Endothelial cell of umbilical vein (primary cell): ENCODE results near the gene NCF4. TPM values are rescaled to one million over a fixed set of nuclear protein-coding genes. Genes with fewer than 3 reads are reported as not detected.

Experiments
- BruUV-seq: library from RNA; stranded (reverse); fragments of 400-500 nt; replicated peaks from 2 replicates; lab custom pipeline; 2021; lab: Mats Ljungman, UMichigan
- CTCF ChIA-PET: fragments of 300-600, 350-600 bp; sonication (Branson Sonifier 250); formaldehyde crosslinking; loops from one replicate; lab custom pipeline; 2021; ENCODE audit warnings: antibody characterized with exemption, inconsistent platforms; lab: Charles Lee
- POLR2A ChIA-PET: fragments of 300-600, 350-600 bp; sonication (Branson Sonifier 250); formaldehyde crosslinking; loops from one replicate; lab custom pipeline; 2021; ENCODE audit warnings: antibody characterized with exemption, inconsistent platforms; lab: Charles Lee
- DNase-seq: peaks from one replicate; pipeline ENCODE4 v3.0.0-alpha.2; 2011; ENCODE audit warnings: low read depth, low spot score
- FAIRE-seq: peaks from 2 replicates; lab custom pipeline; 2011; peaks lifted over from hg19 to GRCh38; lab: Jason Lieb, UNC
- H2AFZ ChIP-seq: 2 replicates; pipeline ENCODE4 v1.6.0; 2012; ENCODE audit warnings: low read depth, low read length, control low read depth, inconsistent platforms
- H3K27ac ChIP-seq: 2 replicates; pipeline ENCODE4 v1.5.1; 2011; ENCODE audit warnings: low read depth, mild to moderate bottlenecking, control low read depth, low read length, moderate library complexity; ENCODE audit not compliant: insufficient read depth
- H3K27me3 ChIP-seq, 2 experiments: 2 replicates each; pipeline versions ENCODE4 v1.6.0 to v1.6.1; 2011; ENCODE audit warnings: low read length in 2 of 2, mixed read lengths in 1 of 2; ENCODE audit not compliant: control insufficient read depth in 2 of 2, insufficient read depth in 2 of 2
- H3K36me3 ChIP-seq, 2 experiments: 2 replicates in 1 of 2; 3 replicates in 1 of 2; pipeline ENCODE4 v1.5.1; 2011; ENCODE audit warnings: low read length in 2 of 2, mild to moderate bottlenecking in 1 of 2, moderate library complexity in 1 of 2; ENCODE audit not compliant: control insufficient read depth in 2 of 2, insufficient read depth in 2 of 2; ENCODE audit errors: extremely low read depth in 1 of 2
- H3K4me1 ChIP-seq: 3 replicates; pipeline ENCODE4 v1.5.1; 2011; ENCODE audit warnings: mild to moderate bottlenecking, low read length; ENCODE audit not compliant: control insufficient read depth, insufficient read depth; ENCODE audit errors: extremely low read depth
- H3K4me2 ChIP-seq: 2 replicates; pipeline ENCODE4 v1.6.1; 2011; ENCODE audit warnings: low read length, control low read depth, mixed read lengths; ENCODE audit not compliant: insufficient read depth
- H3K4me3 ChIP-seq, 3 experiments: fragments of 200-600 bp in 1 of 3; sonication (generic), shearing (Covaris generic) in 1 of 3; replicated peaks in 1 of 3; 2 replicates each; pipeline ENCODE4 v1.5.1; 2011 to 2016; ENCODE audit warnings: control low read depth in 3 of 3, low read length in 3 of 3, mild to moderate bottlenecking in 2 of 3, inconsistent platforms in 1 of 3, low read depth in 1 of 3, moderate library complexity in 1 of 3; ENCODE audit not compliant: insufficient read depth in 1 of 3
- H3K79me2 ChIP-seq: 2 replicates; pipeline ENCODE4 v1.6.0; 2012; ENCODE audit warnings: low read length, inconsistent platforms; ENCODE audit not compliant: control insufficient read depth, insufficient read depth
- H3K9ac ChIP-seq: replicated peaks from 2 replicates; pipeline ENCODE3; 2011; ENCODE audit warnings: low read length, control low read depth; ENCODE audit not compliant: insufficient read depth; ENCODE audit errors: extremely low read depth
- H3K9me1 ChIP-seq: replicated peaks from 3 replicates; pipeline ENCODE4 v1.6.0; 2011; ENCODE audit warnings: mild to moderate bottlenecking, low read length; ENCODE audit not compliant: control insufficient read depth, insufficient read depth; ENCODE audit errors: extremely low read depth
- H3K9me3 ChIP-seq: replicated peaks from 2 replicates; pipeline ENCODE4 v1.5.1; 2012; ENCODE audit warnings: low read length, inconsistent platforms; ENCODE audit not compliant: control insufficient read depth, insufficient read depth
- H4K20me1 ChIP-seq: replicated peaks from 2 replicates; pipeline ENCODE3; 2011; ENCODE audit warnings: mild to moderate bottlenecking, low read length; ENCODE audit not compliant: control insufficient read depth, insufficient read depth; ENCODE audit errors: extremely low read depth
- MAX ChIP-seq: IDR thresholded peaks from 2 replicates; pipeline ENCODE4 v1.6.1; 2011; ENCODE audit not compliant: insufficient read depth, insufficient read length
- dilution Hi-C: fragments of 300-500 bp; cut with MboI; formaldehyde crosslinking; loops from one replicate; pipeline ENCODE4 v1.15.0; 2019; ENCODE audit warnings: low sequenced_read_pairs; ENCODE audit not compliant: extremely low pct_ligation_motif_present
- intact Hi-C: fragments of 100-400 bp; cut with micrococcal nuclease; formaldehyde crosslinking; loops from one replicate; pipeline ENCODE4 v1.10.0; 2022
- polyA plus RNA-seq, 4 experiments: library from polyadenylated mRNA; depleted of rRNA in 3 of 4; stranded (reverse) in 3 of 4; unstranded in 1 of 4; fragments of >200 nt; gene quantifications; 2 replicates each; pipeline versions ENCODE4 v1.2.1 to v1.2.3, GENCODE V29; 2011 to 2012; ENCODE audit warnings: missing spikeins in 1 of 4
- total RNA-seq: library from RNA; stranded (reverse); gene quantifications from 2 replicates; pipeline ENCODE4 v1.2.3, GENCODE V29; 2021
- TF ChIP-seq, protein P1 (sequence below), 2 donors: IDR thresholded peaks; 1 replicate in 1 of 2; 2 replicates in 1 of 2; pipeline ENCODE4 v1.5.1; 2011; ENCODE audit warnings: low read length in 2 of 2, mild to moderate bottlenecking in 2 of 2, moderate library complexity in 2 of 2, control low read depth in 1 of 2, inconsistent platforms in 1 of 2, low read depth in 1 of 2; ENCODE audit not compliant: insufficient read depth in 1 of 2; ENCODE audit errors: extremely low read depth in 1 of 2

Gene NCF4
- total and polyA plus RNA-seq, 2 donors (not counting 3 experiments of a cell fraction or from before 2014, with no cell fraction given): 0.07 TPM; not detected in 1

GRCh38 chr22:36873614-36874308 lies 13.0 kb downstream of the NCF4 start:
- FAIRE-seq: peak; percentile 95

More at GRCh38 chr22:36873614-36874308, 13.0 kb downstream of the NCF4 start:
- H3K9ac ChIP-seq: peak overlapping the region; percentile 15
- intact Hi-C loops: loop anchor here (1.0 to 2.0 kb wide), 3 partner anchors 39 to 171 kb away; partner anchors contain the start of gene CSF2RB
- peak overlapping the region; percentile 82 for H3K27ac ChIP-seq
- no peaks in the 10 kb centered on the region for H4K20me1 ChIP-seq
- CTCF ChIA-PET: interaction anchor here (0.7 to 2.0 kb wide), 16 partner anchors 8 to 329 kb away, joined by 3 to 18 read pairs (median 4); partner anchors contain the start of gene CSF2RB
- POLR2A ChIA-PET: interaction anchor here (0.5 kb wide), 1 partner anchor 10 kb away, joined by 3 read pairs; no protein-coding TSS in a partner anchor
- peaks cover 0 to 2% of the 10 kb centered on the region in 2 experiments for H3K27me3 ChIP-seq
- H3K4me1 ChIP-seq: peaks cover 25% of the 10 kb centered on the region
- H3K36me3 ChIP-seq: no peaks in the 10 kb centered on the region
- no peaks in the 10 kb centered on the region for H3K79me2 ChIP-seq
- H3K4me2 ChIP-seq: peak overlapping the region; percentile 6
- no peaks in the 10 kb centered on the region for H3K9me3 ChIP-seq
- TSS peak; percentile 14 for BruUV-seq
- peak; percentile 82 for DNase-seq
- no peaks in the 10 kb centered on the region for H3K9me1 ChIP-seq
- H2AFZ ChIP-seq: peak overlapping the region; percentile 79
- TF ChIP-seq MAX: no peak
- TF ChIP-seq, protein P1, sequence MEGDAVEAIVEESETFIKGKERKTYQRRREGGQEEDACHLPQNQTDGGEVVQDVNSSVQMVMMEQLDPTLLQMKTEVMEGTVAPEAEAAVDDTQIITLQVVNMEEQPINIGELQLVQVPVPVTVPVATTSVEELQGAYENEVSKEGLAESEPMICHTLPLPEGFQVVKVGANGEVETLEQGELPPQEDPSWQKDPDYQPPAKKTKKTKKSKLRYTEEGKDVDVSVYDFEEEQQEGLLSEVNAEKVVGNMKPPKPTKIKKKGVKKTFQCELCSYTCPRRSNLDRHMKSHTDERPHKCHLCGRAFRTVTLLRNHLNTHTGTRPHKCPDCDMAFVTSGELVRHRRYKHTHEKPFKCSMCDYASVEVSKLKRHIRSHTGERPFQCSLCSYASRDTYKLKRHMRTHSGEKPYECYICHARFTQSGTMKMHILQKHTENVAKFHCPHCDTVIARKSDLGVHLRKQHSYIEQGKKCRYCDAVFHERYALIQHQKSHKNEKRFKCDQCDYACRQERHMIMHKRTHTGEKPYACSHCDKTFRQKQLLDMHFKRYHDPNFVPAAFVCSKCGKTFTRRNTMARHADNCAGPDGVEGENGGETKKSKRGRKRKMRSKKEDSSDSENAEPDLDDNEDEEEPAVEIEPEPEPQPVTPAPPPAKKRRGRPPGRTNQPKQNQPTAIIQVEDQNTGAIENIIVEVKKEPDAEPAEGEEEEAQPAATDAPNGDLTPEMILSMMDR (IDR thresholded peaks at IDR 0.05; ENCODE audit: extremely low read depth in 1 of 2, insufficient read depth in 1 of 2, low read depth in 1 of 2, low read length in 2 of 2): peak; percentile 71 to 74
- dilution Hi-C loops: no loop called here
- no peak overlapping the region for H3K4me3 ChIP-seq
